ENCODE results near the gene WDR17. TPM values are rescaled to one million over a fixed set of nuclear protein-coding genes. Genes with fewer than 3 reads are reported as not detected.

Gene WDR17
- total and polyA plus RNA-seq, 2 of the 13 experiments (the other 11 are each of a cell fraction or from before 2014, with no cell fraction given) = not detected

DNA sequence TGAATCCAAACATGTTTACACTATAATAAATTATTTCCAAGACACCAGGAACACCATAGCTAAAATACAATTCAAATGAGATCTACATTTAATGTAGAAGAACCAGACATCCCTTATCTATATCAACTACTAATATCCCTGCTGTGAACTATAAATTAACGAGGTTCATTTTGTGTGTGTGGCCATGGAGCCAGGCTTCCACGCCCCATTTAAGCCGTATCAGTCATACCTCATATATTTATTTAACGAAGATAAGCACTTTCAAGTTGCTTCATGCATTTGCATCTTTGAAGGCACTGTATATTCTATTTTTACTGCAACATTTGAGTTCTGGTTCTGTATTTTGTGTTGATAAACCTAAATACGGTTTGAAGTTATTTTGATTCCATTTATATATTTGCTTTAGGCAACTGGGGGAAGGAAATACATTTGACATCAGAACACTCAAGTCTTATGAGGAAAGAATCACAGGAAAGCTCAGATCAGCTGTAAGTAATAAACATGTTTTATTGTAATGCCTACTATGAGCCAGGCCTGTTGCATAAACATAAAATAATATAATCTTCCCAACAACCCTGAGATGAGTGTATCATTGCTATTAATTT is 45.1 kb upstream of the WDR17 start:
- no peak overlapping the region for H3K9ac ChIP-seq (ENCODE audit: insufficient read depth, low read depth, low read length)
- no peaks in the 10 kb centered on the region for H3K27me3 ChIP-seq (ENCODE audit: control insufficient read depth in 1 of 2, insufficient read depth in 2 of 2, low read length in 2 of 2)
- in situ Hi-C loops (cut with HindIII; ENCODE audit: extremely low pct_ligation_motif_present, low pct_unique_long_range_greater_than_20kb) = no loop called here
- no peak for ATAC-seq
- FAIRE-seq = no peak
- no TSS peak for BruUV-seq (replicated peaks)
- WGBS (ENCODE audit: low lambda C conversion rate) = 7% methylated on average over 5 of the region's 5 CpGs
- no peaks in the 10 kb centered on the region for H3K79me2 ChIP-seq (ENCODE audit: insufficient read depth, low read length)
- H3K4me2 ChIP-seq (ENCODE audit: low read depth, low read length) = no peak overlapping the region
- CTCF ChIA-PET (ENCODE audit: low intra/inter-chr PET ratio, low total read pairs) = no interaction called here
- no peak overlapping the region for H2AFZ ChIP-seq (ENCODE audit: low read length)
- no peaks in the 10 kb centered on the region for H3K36me3 ChIP-seq (replicated peaks in 1 of 2; ENCODE audit: control insufficient read depth in 1 of 2, insufficient read depth in 2 of 2, low read length in 2 of 2)
- H3K9me3 ChIP-seq (ENCODE audit: low read length) = no peaks in the 10 kb centered on the region; the same call in 1 of the 2 replicates
- TF ChIP-seq ZNF530 (CRISPR knock-in tag; IDR thresholded peaks at IDR 0.05; ENCODE audit: low read depth) (no peak), ZNF24 (IDR thresholded peaks at IDR 0.05) (no peak), KLF12 (CRISPR knock-in tag; IDR thresholded peaks at IDR 0.05; ENCODE audit: borderline replicate concordance) (no peak), SRSF1 (optimal IDR thresholded peaks at IDR 0.05; ENCODE audit: low read depth, low read length) (no peak), ZNF672 (CRISPR knock-in tag; IDR thresholded peaks at IDR 0.05) (no peak), REL (CRISPR knock-in tag; conservative IDR thresholded peaks at IDR 0.05) (no peak), HNRNPUL1 (IDR thresholded peaks at IDR 0.05; ENCODE audit: low read depth, low read length) (no peak), TAF15 (IDR thresholded peaks at IDR 0.05; ENCODE audit: low read depth, low read length, poor library complexity, severe bottlenecking) (no peak), U2AF2 (IDR thresholded peaks at IDR 0.05; ENCODE audit: low read depth, low read length) (no peak), U2AF1 (optimal IDR thresholded peaks at IDR 0.05; ENCODE audit: low read depth, low read length) (no peak), ZNF766 (CRISPR knock-in tag; IDR thresholded peaks at IDR 0.05; ENCODE audit: borderline replicate concordance) (no peak), ETV6 (CRISPR knock-in tag; conservative IDR thresholded peaks at IDR 0.05) (no peak)
- TF ChIP-seq, protein P1, sequence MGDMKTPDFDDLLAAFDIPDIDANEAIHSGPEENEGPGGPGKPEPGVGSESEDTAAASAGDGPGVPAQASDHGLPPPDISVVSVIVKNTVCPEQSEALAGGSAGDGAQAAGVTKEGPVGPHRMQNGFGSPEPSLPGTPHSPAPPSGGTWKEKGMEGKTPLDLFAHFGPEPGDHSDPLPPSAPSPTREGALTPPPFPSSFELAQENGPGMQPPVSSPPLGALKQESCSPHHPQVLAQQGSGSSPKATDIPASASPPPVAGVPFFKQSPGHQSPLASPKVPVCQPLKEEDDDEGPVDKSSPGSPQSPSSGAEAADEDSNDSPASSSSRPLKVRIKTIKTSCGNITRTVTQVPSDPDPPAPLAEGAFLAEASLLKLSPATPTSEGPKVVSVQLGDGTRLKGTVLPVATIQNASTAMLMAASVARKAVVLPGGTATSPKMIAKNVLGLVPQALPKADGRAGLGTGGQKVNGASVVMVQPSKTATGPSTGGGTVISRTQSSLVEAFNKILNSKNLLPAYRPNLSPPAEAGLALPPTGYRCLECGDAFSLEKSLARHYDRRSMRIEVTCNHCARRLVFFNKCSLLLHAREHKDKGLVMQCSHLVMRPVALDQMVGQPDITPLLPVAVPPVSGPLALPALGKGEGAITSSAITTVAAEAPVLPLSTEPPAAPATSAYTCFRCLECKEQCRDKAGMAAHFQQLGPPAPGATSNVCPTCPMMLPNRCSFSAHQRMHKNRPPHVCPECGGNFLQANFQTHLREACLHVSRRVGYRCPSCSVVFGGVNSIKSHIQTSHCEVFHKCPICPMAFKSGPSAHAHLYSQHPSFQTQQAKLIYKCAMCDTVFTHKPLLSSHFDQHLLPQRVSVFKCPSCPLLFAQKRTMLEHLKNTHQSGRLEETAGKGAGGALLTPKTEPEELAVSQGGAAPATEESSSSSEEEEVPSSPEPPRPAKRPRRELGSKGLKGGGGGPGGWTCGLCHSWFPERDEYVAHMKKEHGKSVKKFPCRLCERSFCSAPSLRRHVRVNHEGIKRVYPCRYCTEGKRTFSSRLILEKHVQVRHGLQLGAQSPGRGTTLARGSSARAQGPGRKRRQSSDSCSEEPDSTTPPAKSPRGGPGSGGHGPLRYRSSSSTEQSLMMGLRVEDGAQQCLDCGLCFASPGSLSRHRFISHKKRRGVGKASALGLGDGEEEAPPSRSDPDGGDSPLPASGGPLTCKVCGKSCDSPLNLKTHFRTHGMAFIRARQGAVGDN (CRISPR knock-in tag; IDR thresholded peaks at IDR 0.05) = no peak
- TF ChIP-seq, protein P2, sequence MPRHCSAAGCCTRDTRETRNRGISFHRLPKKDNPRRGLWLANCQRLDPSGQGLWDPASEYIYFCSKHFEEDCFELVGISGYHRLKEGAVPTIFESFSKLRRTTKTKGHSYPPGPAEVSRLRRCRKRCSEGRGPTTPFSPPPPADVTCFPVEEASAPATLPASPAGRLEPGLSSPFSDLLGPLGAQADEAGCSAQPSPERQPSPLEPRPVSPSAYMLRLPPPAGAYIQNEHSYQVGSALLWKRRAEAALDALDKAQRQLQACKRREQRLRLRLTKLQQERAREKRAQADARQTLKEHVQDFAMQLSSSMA (CRISPR knock-in tag; IDR thresholded peaks at IDR 0.05) = no peak
- no peaks in the 10 kb centered on the region for H3K4me1 ChIP-seq (ENCODE audit: insufficient read depth, low read length)
- H3K4me3 ChIP-seq (replicated peaks in 1 of 3; ENCODE audit: insufficient read depth in 1 of 3, low read depth in 2 of 3, low read length in 3 of 3) = no peak overlapping the region
- POLR2A ChIA-PET = no interaction called here
- no peaks in the 10 kb centered on the region for H4K20me1 ChIP-seq (ENCODE audit: insufficient read depth, low read length)
- H3K27ac ChIP-seq (ENCODE audit: extremely low read length, insufficient read depth, low read length) = no peak overlapping the region
- intact Hi-C loops (cut with micrococcal nuclease; ENCODE audit: unreplicated experiment) = no loop called here
- DNase-seq (ENCODE audit: low spot score) = no peak
